GM21360 (cell line): ENCODE measurements around the gene OPN1LW.
A peak's percentile ranks its signal among the peaks of the same experiment; 100 is the strongest.
"Not testable (repeated sequence)": the region's sequence is repeated elsewhere in the genome, so short reads cannot be mapped to it uniquely, and the experiment has no call there.

Experiments used
- ATAC-seq: cut with Tn5 transposase; IDR thresholded peaks from one replicate; pipeline ENCODE4 v1.9.1; 2021; ENCODE audit warnings: mild to moderate bottlenecking, moderate library complexity; ENCODE audit not compliant: unreplicated experiment

The OPN1LW gene

GRCh38 chrX:154144010-154144409 lies at the start of gene OPN1LW:
Gene OPN1LW (plus strand): TSS chrX:154144243. CDS start chrX:154144284, 41 bp downstream.
- ATAC-seq = not testable (repeated sequence)

- ATAC-seq = no peak
Observed at GRCh38 chrX:154094833-154095232, 49.2 kb upstream of the OPN1LW start.

GRCh38 chrX:154096140-154097002 lies 47.7 kb upstream of the OPN1LW start:
- ATAC-seq = no peak

- peak; percentile 44 for ATAC-seq
Observed at GRCh38 chrX:154097003-154097588, 46.9 kb upstream of the OPN1LW start.

- ATAC-seq = peak; percentile 73
Observed at GRCh38 chrX:154097589-154098541, 46.2 kb upstream of the OPN1LW start, which contains the start of gene MECP2. Gene MECP2 (minus strand): TSS chrX:154097717.

GRCh38 chrX:154098551-154098950 lies 45.5 kb upstream of the OPN1LW start:
- ATAC-seq = no peak

- ATAC-seq = no peak
Observed at GRCh38 chrX:154113729-154114128, 30.3 kb upstream of the OPN1LW start.

- ATAC-seq = no peak
Observed at GRCh38 chrX:154114652-154115051, 29.4 kb upstream of the OPN1LW start.

GRCh38 chrX:154115071-154115470 lies 29.0 kb upstream of the OPN1LW start:
- no peak for ATAC-seq

- no peak for ATAC-seq
Observed at GRCh38 chrX:154115750-154116149, 28.3 kb upstream of the OPN1LW start.

GRCh38 chrX:154116426-154117211 lies 27.4 kb upstream of the OPN1LW start:
- no peak for ATAC-seq

GRCh38 chrX:154117566-154117965 lies 26.5 kb upstream of the OPN1LW start:
- no peak for ATAC-seq

GRCh38 chrX:154120567-154120966 lies 23.5 kb upstream of the OPN1LW start:
- ATAC-seq = no peak

GRCh38 chrX:154121207-154121606 lies 22.8 kb upstream of the OPN1LW start:
- ATAC-seq = no peak

- no peak for ATAC-seq
Observed at GRCh38 chrX:154121961-154122360, 22.1 kb upstream of the OPN1LW start.

- no peak for ATAC-seq
Observed at GRCh38 chrX:154123241-154124219, 20.5 kb upstream of the OPN1LW start.

GRCh38 chrX:154125391-154126040 lies 18.5 kb upstream of the OPN1LW start:
- no peak for ATAC-seq

- ATAC-seq = no peak
Observed at GRCh38 chrX:154126101-154126500, 17.9 kb upstream of the OPN1LW start.

- ATAC-seq = no peak
Observed at GRCh38 chrX:154131955-154132354, 12.1 kb upstream of the OPN1LW start.
